Psoas muscle (tissue), 8 donors: ENCODE results near the gene GAB3. TPM values are rescaled to one million over a fixed set of nuclear protein-coding genes. Genes with fewer than 3 reads are reported as not detected.
A peak's percentile ranks its signal among the peaks of the same experiment; 100 is the strongest.

Experiments used
- ATAC-seq, 4 donors: fragments of 200-7000 bp; cut with Tn5 transposase; one replicate each; pipeline ENCODE4 v1.9.1; 2020; ENCODE audit warnings: moderate library complexity in 3 of 4, mild to moderate bottlenecking in 2 of 4
- DNase-seq, 2 donors: peaks; one replicate each; pipeline ENCODE4 v3.0.0-alpha.2; 2020
- H3K27ac ChIP-seq: fragments of 200-600 bp; one replicate; pipeline ENCODE4 v1.8.0; 2022
- H3K27me3 ChIP-seq, 3 donors: fragments of 200-600 bp in 1 of 3; one replicate each; pipeline versions ENCODE4 v1.6.1 to v1.8.0; 2013 to 2022; ENCODE audit warnings: low read length in 2 of 3, mild to moderate bottlenecking in 2 of 3, moderate library complexity in 1 of 3; ENCODE audit not compliant: insufficient read depth in 3 of 3
- H3K36me3 ChIP-seq, 2 donors: fragments of 200-600 bp in 1 of 2; one replicate each; pipeline versions ENCODE4 v1.6.1 to v1.8.0; 2013 to 2022; ENCODE audit warnings: low read depth in 1 of 2, mild to moderate bottlenecking in 1 of 2, moderate library complexity in 1 of 2; ENCODE audit not compliant: insufficient read depth in 1 of 2
- H3K4me1 ChIP-seq: fragments of 200-600 bp; one replicate; pipeline ENCODE4 v1.8.0; 2022
- H3K4me3 ChIP-seq: fragments of 200-600 bp; one replicate; pipeline ENCODE4 v1.8.0; 2022; ENCODE audit warnings: mild to moderate bottlenecking
- H3K9me3 ChIP-seq: fragments of 200-600 bp; one replicate; pipeline ENCODE4 v1.8.0; 2022
- WGBS, 3 donors: extraction: QIAGEN DNeasy Blood & Tissue Kit; methylation state at CpG; one replicate each; pipeline versions ENCODE4 v1.1.6 to v1.1.7; 2013; 5-methylcytosine and 5-hydroxymethylcytosine counted together
- intact Hi-C, 2 donors: fragments of 100-400 bp; cut with DNase I; formaldehyde crosslinking; loops; one replicate each; pipeline versions ENCODE4 v1.11.0 to v1.14.2; 2022
- polyA plus RNA-seq, 3 donors: library from polyadenylated mRNA; stranded (reverse); fragments of 200-250 nt; gene quantifications; one replicate each; pipeline ENCODE4 v1.2.3, GENCODE V29; 2013
- total RNA-seq, 4 donors: library from RNA; stranded (reverse); fragmentation: NEBNext Ultra II Directional in 2 of 4; extraction: Animal tissue kit (Norgen Biotek cat#: 25700) in 2 of 4; gene quantifications; one replicate each; pipeline versions ENCODE4 v1.2.1 to v1.2.4, GENCODE V29; 2021 to 2023
- TF ChIP-seq, protein P1 (sequence below): fragments of 200-600 bp; IDR thresholded peaks from one replicate; pipeline ENCODE4 v1.8.0; 2022; ENCODE audit warnings: antibody characterized with exemption
- donor health status: healthy with polysubstance abuse.
- donor health status: DM: no; HTN: no; CAD: no; lungs with moderate emphysema.
- donor health status: Bipolar disorder and iron deficiency.
- donor health status: healthy.
- donor health status: DM: yes; HTN: yes; CAD: no.
- donor health status: DM: no; HTN: no; CAD: no.
- donor health status: DM: no; HTN: no; CAD: no.
- donor health status: DM: yes; HTN: yes; CAD: no.

Gene GAB3
- total and polyA plus RNA-seq, 7 donors = 0.61 to 3.4 (median 1.4) TPM

DNA sequence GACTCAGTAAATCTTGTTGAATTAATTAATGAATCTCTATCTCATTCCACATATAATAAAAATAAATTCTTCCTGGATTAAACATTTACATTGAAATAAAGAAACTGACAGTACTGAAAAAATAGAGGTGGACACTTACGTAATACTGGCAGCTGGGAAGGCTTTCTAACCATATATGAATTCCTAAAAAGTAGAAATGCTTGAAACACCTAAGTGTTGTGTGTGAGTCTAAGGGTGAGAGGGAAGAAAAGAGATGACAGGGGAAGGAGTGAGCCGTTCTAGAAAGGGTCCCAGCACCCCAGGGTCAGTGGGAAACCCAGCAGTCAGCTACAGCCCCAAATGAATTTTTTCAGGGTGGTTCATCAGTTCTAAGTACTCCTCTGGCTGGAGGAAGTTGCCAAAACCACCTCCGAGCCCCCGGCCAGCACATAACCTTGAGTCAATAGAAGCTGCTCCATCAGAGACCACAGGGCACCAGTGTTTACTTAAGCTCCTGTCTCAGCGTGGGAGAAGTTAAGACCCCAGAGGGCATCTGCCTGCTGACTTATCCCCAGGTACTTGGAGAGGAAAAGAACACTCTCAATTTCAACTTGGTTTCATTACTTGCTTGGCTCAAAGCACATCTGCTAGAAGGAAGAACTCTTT, 18.3 kb downstream of the GAB3 start:
- peaks cover 53% of the 10 kb centered on the region for H3K4me1 ChIP-seq
- TF ChIP-seq, protein P1, sequence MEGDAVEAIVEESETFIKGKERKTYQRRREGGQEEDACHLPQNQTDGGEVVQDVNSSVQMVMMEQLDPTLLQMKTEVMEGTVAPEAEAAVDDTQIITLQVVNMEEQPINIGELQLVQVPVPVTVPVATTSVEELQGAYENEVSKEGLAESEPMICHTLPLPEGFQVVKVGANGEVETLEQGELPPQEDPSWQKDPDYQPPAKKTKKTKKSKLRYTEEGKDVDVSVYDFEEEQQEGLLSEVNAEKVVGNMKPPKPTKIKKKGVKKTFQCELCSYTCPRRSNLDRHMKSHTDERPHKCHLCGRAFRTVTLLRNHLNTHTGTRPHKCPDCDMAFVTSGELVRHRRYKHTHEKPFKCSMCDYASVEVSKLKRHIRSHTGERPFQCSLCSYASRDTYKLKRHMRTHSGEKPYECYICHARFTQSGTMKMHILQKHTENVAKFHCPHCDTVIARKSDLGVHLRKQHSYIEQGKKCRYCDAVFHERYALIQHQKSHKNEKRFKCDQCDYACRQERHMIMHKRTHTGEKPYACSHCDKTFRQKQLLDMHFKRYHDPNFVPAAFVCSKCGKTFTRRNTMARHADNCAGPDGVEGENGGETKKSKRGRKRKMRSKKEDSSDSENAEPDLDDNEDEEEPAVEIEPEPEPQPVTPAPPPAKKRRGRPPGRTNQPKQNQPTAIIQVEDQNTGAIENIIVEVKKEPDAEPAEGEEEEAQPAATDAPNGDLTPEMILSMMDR = no peak
- H3K4me3 ChIP-seq = no peak overlapping the region
- DNase-seq (no peak), ATAC-seq (no peak)
- no peaks in the 10 kb centered on the region for H3K27me3 ChIP-seq
- intact Hi-C loops = no loop called here
- WGBS, 3 donors = 48 to 65% (median 64%) methylated on average over 5 of the region's 5 CpGs
- H3K9me3 ChIP-seq = no peaks in the 10 kb centered on the region
- H3K36me3 ChIP-seq = no peaks in the 10 kb centered on the region
- H3K27ac ChIP-seq = peak overlapping the region; percentile 67

DNA sequence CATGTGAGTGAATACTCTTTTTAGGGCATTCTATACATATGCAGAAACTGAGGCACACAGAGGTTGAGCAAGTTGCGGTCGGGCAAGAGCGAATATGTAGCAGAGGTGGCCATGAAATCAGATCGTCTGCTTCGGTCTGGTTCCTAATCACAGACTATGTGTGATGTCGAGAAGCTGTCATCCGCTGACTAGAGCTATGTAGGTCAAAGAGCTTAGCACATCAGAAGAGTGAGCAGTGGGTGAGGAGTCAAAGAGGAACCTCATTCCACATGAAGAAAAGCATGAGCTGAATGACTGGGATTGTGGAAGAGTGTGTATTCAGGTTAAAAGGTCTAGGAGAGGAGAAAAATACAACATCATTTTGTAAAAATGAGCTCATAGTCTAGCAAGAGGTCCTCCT, 19.0 kb downstream of the GAB3 start:
- DNase-seq (no peak), ATAC-seq (peak; percentile 79 to 87 (median 82))
- TF ChIP-seq, protein P1 = no peak
- H3K27me3 ChIP-seq = no peaks in the 10 kb centered on the region
- H3K4me3 ChIP-seq = no peak overlapping the region
- peak overlapping the region; percentile 67 for H3K27ac ChIP-seq
- no peaks in the 10 kb centered on the region for H3K9me3 ChIP-seq
- peaks cover 58% of the 10 kb centered on the region for H3K4me1 ChIP-seq
- no peaks in the 10 kb centered on the region for H3K36me3 ChIP-seq
- intact Hi-C loops = no loop called here
- 30 to 70% (median 47%) methylated on average over 7 of the region's 7 CpGs for WGBS, 3 donors

DNA sequence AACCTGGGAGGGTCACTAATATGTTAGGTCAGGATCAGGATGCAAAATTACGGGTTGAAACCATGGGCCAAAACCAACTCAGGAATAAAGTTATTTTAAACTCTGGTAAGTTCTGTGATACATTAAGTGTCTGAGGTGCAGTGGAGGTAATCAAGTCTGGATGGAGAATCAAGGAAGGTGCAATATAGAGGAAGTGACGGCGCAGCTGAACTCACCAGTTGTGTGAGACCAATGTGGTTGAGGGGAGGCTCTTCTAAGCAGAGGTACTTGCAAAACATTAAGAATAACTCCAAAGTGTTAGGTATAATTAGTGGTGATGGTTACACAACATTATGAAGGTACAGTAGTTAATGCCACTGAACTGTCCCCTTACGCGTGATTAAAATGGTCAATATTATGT, 19.7 kb downstream of the GAB3 start:
- H3K36me3 ChIP-seq = no peaks in the 10 kb centered on the region
- H3K27me3 ChIP-seq = no peaks in the 10 kb centered on the region
- WGBS, 3 donors = 85 to 90% (median 87%) methylated on average over 5 of the region's 5 CpGs
- peak overlapping the region; percentile 67 for H3K27ac ChIP-seq
- H3K4me1 ChIP-seq = peaks cover 58% of the 10 kb centered on the region
- no peaks in the 10 kb centered on the region for H3K9me3 ChIP-seq
- no peak overlapping the region for H3K4me3 ChIP-seq
- ATAC-seq (no peak), DNase-seq (no peak)
- TF ChIP-seq, protein P1 = no peak
- intact Hi-C loops = no loop called here

DNA sequence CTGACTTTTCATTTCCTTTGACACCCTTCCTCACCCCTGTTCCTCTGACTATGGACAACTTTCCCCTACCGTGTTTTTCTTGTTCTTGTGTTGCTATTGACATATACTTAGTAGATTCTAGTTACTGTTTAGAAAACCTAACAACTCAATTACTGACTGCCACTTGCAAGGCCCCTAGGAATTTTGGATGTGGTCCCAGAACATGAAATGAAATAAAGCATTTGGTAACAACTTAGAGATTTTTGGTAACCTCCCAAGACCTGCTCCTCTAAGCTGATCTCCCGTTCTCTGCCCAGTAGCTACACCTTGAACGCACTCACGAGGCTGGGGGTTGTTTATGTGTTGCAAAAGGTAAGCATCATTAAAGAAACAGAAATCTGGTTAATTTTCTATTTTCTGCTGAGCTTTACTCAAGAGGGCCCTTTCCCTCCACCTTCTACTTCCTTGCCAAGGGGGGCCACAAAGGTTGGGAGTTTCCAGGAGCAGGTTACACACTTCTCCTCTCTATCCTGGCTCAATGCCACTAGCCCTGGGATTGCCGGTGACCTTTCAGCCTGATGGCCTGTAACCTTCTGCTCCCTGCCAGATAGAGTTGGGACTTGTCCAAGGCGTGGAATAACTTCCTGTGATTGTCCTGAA, 20.5 kb downstream of the GAB3 start:
- H3K27me3 ChIP-seq = no peaks in the 10 kb centered on the region
- intact Hi-C loops = no loop called here
- TF ChIP-seq, protein P1 = no peak
- peak in 3 of 4 donors; percentile 36 to 57 (median 55) for ATAC-seq
- DNase-seq = peak; percentile 25 to 57
- H3K4me3 ChIP-seq = no peak overlapping the region
- peak overlapping the region; percentile 67 for H3K27ac ChIP-seq
- 17 to 23% (median 19%) methylated on average over 5 to 6 of the region's 6 CpGs for WGBS, 3 donors
- no peaks in the 10 kb centered on the region for H3K9me3 ChIP-seq
- H3K4me1 ChIP-seq = peaks cover 58% of the 10 kb centered on the region
- H3K36me3 ChIP-seq = no peaks in the 10 kb centered on the region
